K562 (cell line): Measurements from ENCODE around the gene FAM110D. TPM values are rescaled to one million over a fixed set of nuclear protein-coding genes. Genes with fewer than 3 reads are reported as not detected.
A peak's percentile ranks its signal among the peaks of the same experiment; 100 is the strongest.

Experiments used
- ATAC-seq: fragments of 200-7000 bp; cut with Tn5 transposase; 3 replicates; pipeline ENCODE4 v1.9.1; 2020; ENCODE audit warnings: moderate library complexity
- BruUV-seq: library from RNA; stranded (reverse); fragments of 400-500 nt; replicated peaks from 2 replicates; lab custom pipeline; 2021; lab: Mats Ljungman, UMichigan
- CTCF ChIA-PET: fragments of 300-600 bp; formaldehyde crosslinking; extraction: SDS; loops from one replicate; lab custom pipeline; 2021; ENCODE audit warnings: low intra/inter-chr PET ratio; lab: Yijun Ruan, JAX
- POLR2A ChIA-PET: fragments of 300-600, 350-650 bp; sonication (Branson Sonifier 250); formaldehyde crosslinking; extraction: SDS; loops from one replicate; lab custom pipeline; 2021; ENCODE audit warnings: antibody characterized with exemption, inconsistent platforms; lab: Yijun Ruan, JAX
- DNase-seq, 4 experiments: peaks; one replicate each; pipeline versions ENCODE4 v3.0.0 to v3.0.0-alpha.2; 2011 to 2018; ENCODE audit warnings: low spot score in 3 of 4, mixed read lengths in 3 of 4; ENCODE audit errors: extremely low read depth in 1 of 4
- FAIRE-seq: peaks from 2 replicates; lab custom pipeline; 2011; peaks lifted over from hg19 to GRCh38; lab: Jason Lieb, UNC
- H2AFZ ChIP-seq: 2 replicates; pipeline ENCODE4 v1.6.0; 2011; ENCODE audit warnings: low read depth, low read length, control low read depth, inconsistent platforms
- H3K27ac ChIP-seq: fragments of 200-600 bp; 3 replicates; pipeline ENCODE4 v1.8.0; 2011; ENCODE audit warnings: low read depth, mild to moderate bottlenecking, control low read depth, inconsistent platforms, low read length, moderate library complexity, mixed read lengths; ENCODE audit errors: extremely low read depth
- H3K27me3 ChIP-seq, 2 experiments: fragments of 300-600 bp in 1 of 2; 2 replicates in 1 of 2; 3 replicates in 1 of 2; pipeline versions ENCODE4 v1.6.0 to v1.8.0; 2011; ENCODE audit warnings: inconsistent platforms in 2 of 2, low read length in 2 of 2, mild to moderate bottlenecking in 1 of 2, mixed read lengths in 1 of 2, moderate library complexity in 1 of 2; ENCODE audit not compliant: control insufficient read depth in 2 of 2, insufficient read depth in 2 of 2
- H3K36me3 ChIP-seq: fragments of 300-600 bp; 3 replicates; pipeline ENCODE4 v1.8.0; 2011; ENCODE audit warnings: mild to moderate bottlenecking, low read length, inconsistent platforms; ENCODE audit not compliant: control insufficient read depth, insufficient read depth
- H3K4me1 ChIP-seq, 2 experiments: fragments of 200-600 bp in 1 of 2; replicated peaks in 1 of 2; 2 replicates in 1 of 2; 3 replicates in 1 of 2; pipeline versions ENCODE4 v1.5.1 to v1.8.0; 2011; ENCODE audit warnings: inconsistent platforms in 2 of 2, low read length in 2 of 2, mild to moderate bottlenecking in 1 of 2, mixed read lengths in 1 of 2, moderate library complexity in 1 of 2; ENCODE audit not compliant: control insufficient read depth in 2 of 2, insufficient read depth in 2 of 2
- H3K4me2 ChIP-seq: 2 replicates; pipeline ENCODE4 v1.6.1; 2011; ENCODE audit warnings: low read length, control low read depth, inconsistent platforms, mixed read lengths; ENCODE audit not compliant: insufficient read depth
- H3K4me3 ChIP-seq: fragments of 200-600 bp; sonication (generic), shearing (Covaris generic); 2 replicates; pipeline ENCODE4 v1.5.1; 2016; ENCODE audit warnings: control low read depth, inconsistent platforms
- H3K79me2 ChIP-seq: fragments of 200-600 bp; 3 replicates; pipeline ENCODE4 v1.8.0; 2011; ENCODE audit warnings: low read length, inconsistent platforms; ENCODE audit not compliant: control insufficient read depth, insufficient read depth
- H3K9ac ChIP-seq, 2 experiments: 2 replicates each; pipeline versions ENCODE4 v1.6.0 to v1.6.1; 2011; ENCODE audit warnings: low read depth in 2 of 2, low read length in 2 of 2, control low read depth in 1 of 2, inconsistent platforms in 1 of 2, mild to moderate bottlenecking in 1 of 2, mixed read lengths in 1 of 2; ENCODE audit not compliant: insufficient read depth in 1 of 2
- H3K9me1 ChIP-seq: one replicate; pipeline ENCODE4 v1.6.0; 2011; ENCODE audit warnings: inconsistent platforms, mild to moderate bottlenecking, low read length, moderate library complexity; ENCODE audit not compliant: control insufficient read depth, insufficient read depth
- H3K9me3 ChIP-seq: replicated peaks from 2 replicates; pipeline ENCODE4 v1.5.1; 2011; ENCODE audit warnings: low read depth, low read length, inconsistent platforms; ENCODE audit not compliant: control insufficient read depth, insufficient read depth
- H4K20me1 ChIP-seq: replicated peaks from 2 replicates; pipeline ENCODE4 v1.6.1; 2011; ENCODE audit warnings: low read length, inconsistent platforms, mixed read lengths; ENCODE audit not compliant: control insufficient read depth, insufficient read depth
- CBX5 ChIP-seq: IDR thresholded peaks from 2 replicates; pipeline ENCODE4 v1.6.1; 2014; ENCODE audit warnings: low read depth, borderline replicate concordance
- JUN ChIP-seq, 2 experiments: sonication (generic) in 1 of 2; formaldehyde crosslinking in 1 of 2; IDR thresholded peaks; 2 replicates each; pipeline versions ENCODE4 v1.6.1 to v1.8.0; 2012 to 2022; ENCODE audit warnings: borderline replicate concordance in 2 of 2, mild to moderate bottlenecking in 2 of 2, improper control_type of control experiment in 1 of 2, low read depth in 1 of 2, low read length in 1 of 2, missing genetic modification reagents in 1 of 2
- NFRKB ChIP-seq: fragments of 450-650 bp; IDR thresholded peaks from 2 replicates; pipeline ENCODE4 v1.6.1; 2016; ENCODE audit warnings: low read depth
- SMAD4 ChIP-seq: fragments of 250-450 bp; sonication (Bioruptor Pico); conservative IDR thresholded peaks from 2 replicates; pipeline ENCODE4 v1.8.0; 2021; ENCODE audit warnings: inconsistent platforms, mild to moderate bottlenecking, moderate library complexity
- STAT5A ChIP-seq: IDR thresholded peaks from 2 replicates; pipeline ENCODE4 v1.6.1; 2012; ENCODE audit warnings: low read length, inconsistent platforms, borderline replicate concordance
- ZBTB7A ChIP-seq: IDR thresholded peaks from 2 replicates; pipeline ENCODE4 v1.6.1; 2011; ENCODE audit warnings: low read depth, mild to moderate bottlenecking, low read length, moderate library complexity, borderline replicate concordance; ENCODE audit not compliant: control insufficient read depth
- WGBS: fragments of 100-300 bp; shearing (Covaris generic); methylation state at CpG from one replicate; pipeline ENCODE4 v1.1.6; 2016; ENCODE audit warnings: low coverage, mixed read lengths; ENCODE audit not compliant: insufficient coverage; ENCODE audit errors: missing lambda C conversion rate; 5-methylcytosine and 5-hydroxymethylcytosine counted together
- in situ Hi-C: fragments of 300-500 bp; cut with MboI; formaldehyde crosslinking; loops from 4 replicates; pipeline ENCODE4 v1.15.0; 2018; ENCODE audit warnings: inconsistent platforms, mixed read lengths
- intact Hi-C: fragments of 100-400 bp; cut with micrococcal nuclease; formaldehyde crosslinking; loops from 2 replicates; pipeline ENCODE4 v1.14.2; 2022
- polyA plus RNA-seq, 8 experiments: library from polyadenylated mRNA; depleted of rRNA in 4 of 8; stranded (reverse) in 5 of 8; unstranded in 3 of 8; fragments of >200 nt; fragmentation: Nextera tagmentation in 2 of 8; fragmentation: Illumina TruSeq in 1 of 8; extraction: Ambion mirVana in 2 of 8; extraction: Trizol in 1 of 8; gene quantifications; 2 replicates each; pipeline versions ENCODE4 v1.2.1 to v1.2.3, GENCODE V29; 2011 to 2014; ENCODE audit warnings: inconsistent platforms in 1 of 8, missing spikeins in 1 of 8
- total RNA-seq, 7 experiments: library from RNA; depleted of rRNA in 6 of 7; stranded (reverse); fragments of >200 nt in 6 of 7; fragmentation: Illumina TruSeq in 2 of 7; extraction: Trizol in 2 of 7; gene quantifications; 2 replicates each; pipeline versions ENCODE4 v1.2.1 to v1.2.3, GENCODE V29; 2011 to 2021; ENCODE audit warnings: low replicate concordance in 1 of 7
- TF ChIP-seq, protein P1 (sequence below): sonication (generic); formaldehyde crosslinking; IDR thresholded peaks from 2 replicates; pipeline ENCODE4 v1.8.0; 2022; ENCODE audit warnings: missing genetic modification reagents, mild to moderate bottlenecking, moderate library complexity, borderline replicate concordance
- TF ChIP-seq, protein P2 (sequence below): sonication (generic); formaldehyde crosslinking; IDR thresholded peaks from 2 replicates; pipeline ENCODE4 v1.8.0; 2022; ENCODE audit warnings: mild to moderate bottlenecking, missing genetic modification reagents
- TF ChIP-seq, protein P3 (sequence below), 2 experiments: fragments of 450-650 bp in 1 of 2; sonication (generic) in 1 of 2; formaldehyde crosslinking in 1 of 2; IDR thresholded peaks in 1 of 2; conservative IDR thresholded peaks in 1 of 2; 2 replicates each; pipeline versions ENCODE4 v1.6.1 to v1.8.1; 2016 to 2023; ENCODE audit warnings: mild to moderate bottlenecking in 2 of 2, moderate library complexity in 2 of 2, inconsistent platforms in 1 of 2, missing genetic modification reagents in 1 of 2

Gene FAM110D
- total and polyA plus RNA-seq, 9 of the 15 experiments (the other 6 are each of a cell fraction or from before 2014, with no cell fraction given): 0.04 to 1.1 (median 0.33) TPM

DNA sequence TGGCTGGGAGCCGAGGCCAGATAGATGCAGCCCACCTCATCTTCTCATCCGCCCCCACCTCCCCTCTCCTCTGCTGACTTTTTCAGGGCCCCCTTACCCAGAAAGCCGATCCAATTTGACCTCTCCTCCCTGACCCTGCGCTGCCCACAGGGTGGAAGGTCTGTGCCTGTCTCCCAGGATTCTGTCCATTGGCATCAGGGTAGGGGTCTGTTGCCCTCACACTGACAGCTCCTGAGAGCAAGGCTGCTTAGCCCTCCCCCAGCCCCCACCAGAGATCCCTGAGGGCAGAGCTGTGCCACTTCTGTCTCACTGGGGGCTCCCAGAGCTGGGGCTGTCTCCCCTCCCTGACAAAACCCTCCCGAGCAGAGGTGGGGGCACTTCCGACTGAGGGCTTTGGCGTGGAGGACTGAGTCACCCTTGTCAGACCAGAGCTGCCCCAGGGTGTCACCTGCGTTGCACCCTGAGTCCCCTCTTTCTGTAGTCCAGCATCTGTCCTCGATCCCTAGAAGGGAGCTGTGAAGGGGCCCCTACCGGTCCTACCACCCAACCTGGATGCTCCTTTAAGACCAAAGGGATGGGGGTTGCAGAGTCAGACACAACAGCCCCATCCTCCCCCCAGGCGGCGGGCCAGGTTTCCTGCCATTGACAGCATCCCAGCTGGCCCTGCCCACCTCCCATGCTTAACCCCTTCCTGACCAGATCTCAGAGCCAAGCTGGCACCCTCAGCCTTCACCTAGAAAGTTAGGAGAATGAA is 2.4 kb upstream of the FAM110D start:
- no peak overlapping the region for H3K4me3 ChIP-seq
- CTCF ChIA-PET: no interaction called here
- FAIRE-seq (peak; percentile 32), ATAC-seq (peak; percentile 7; the same call in 2 of the 3 replicates), DNase-seq (peak in 2 of 4 experiments; percentile 36 to 46)
- no peaks in the 10 kb centered on the region; the same call in 2 of the 3 replicates for H3K79me2 ChIP-seq
- H2AFZ ChIP-seq: peak overlapping the region; percentile 36; the same call in 1 of the 2 replicates
- intact Hi-C loops: no loop called here
- H3K4me2 ChIP-seq: no peak overlapping the region
- TF ChIP-seq CBX5 (no peak), JUN (IDR thresholded peaks at IDR 0.05; ENCODE audit: borderline replicate concordance, low read depth, low read length) (no peak), JUN (CRISPR knock-in tag; IDR thresholded peaks at IDR 0.05; ENCODE audit: borderline replicate concordance) (0 out of 2 replicates have a peak, but pooled peaks have one; percentile 49), SMAD4 (CRISPR knock-in tag) (0 out of 2 replicates have a peak, but pooled peaks have one; percentile 15), ZBTB7A (0 out of 2 replicates have a peak, but pooled peaks have one; percentile 19), NFRKB (no peak), STAT5A (no peak)
- TF ChIP-seq, protein P1, sequence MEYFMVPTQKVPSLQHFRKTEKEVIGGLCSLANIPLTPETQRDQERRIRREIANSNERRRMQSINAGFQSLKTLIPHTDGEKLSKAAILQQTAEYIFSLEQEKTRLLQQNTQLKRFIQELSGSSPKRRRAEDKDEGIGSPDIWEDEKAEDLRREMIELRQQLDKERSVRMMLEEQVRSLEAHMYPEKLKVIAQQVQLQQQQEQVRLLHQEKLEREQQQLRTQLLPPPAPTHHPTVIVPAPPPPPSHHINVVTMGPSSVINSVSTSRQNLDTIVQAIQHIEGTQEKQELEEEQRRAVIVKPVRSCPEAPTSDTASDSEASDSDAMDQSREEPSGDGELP (CRISPR knock-in tag): peak; percentile 75
- TF ChIP-seq, protein P2, sequence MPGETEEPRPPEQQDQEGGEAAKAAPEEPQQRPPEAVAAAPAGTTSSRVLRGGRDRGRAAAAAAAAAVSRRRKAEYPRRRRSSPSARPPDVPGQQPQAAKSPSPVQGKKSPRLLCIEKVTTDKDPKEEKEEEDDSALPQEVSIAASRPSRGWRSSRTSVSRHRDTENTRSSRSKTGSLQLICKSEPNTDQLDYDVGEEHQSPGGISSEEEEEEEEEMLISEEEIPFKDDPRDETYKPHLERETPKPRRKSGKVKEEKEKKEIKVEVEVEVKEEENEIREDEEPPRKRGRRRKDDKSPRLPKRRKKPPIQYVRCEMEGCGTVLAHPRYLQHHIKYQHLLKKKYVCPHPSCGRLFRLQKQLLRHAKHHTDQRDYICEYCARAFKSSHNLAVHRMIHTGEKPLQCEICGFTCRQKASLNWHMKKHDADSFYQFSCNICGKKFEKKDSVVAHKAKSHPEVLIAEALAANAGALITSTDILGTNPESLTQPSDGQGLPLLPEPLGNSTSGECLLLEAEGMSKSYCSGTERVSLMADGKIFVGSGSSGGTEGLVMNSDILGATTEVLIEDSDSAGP (CRISPR knock-in tag): 0 out of 2 replicates have a peak, but pooled peaks have one; percentile 23
- TF ChIP-seq, protein P3, sequence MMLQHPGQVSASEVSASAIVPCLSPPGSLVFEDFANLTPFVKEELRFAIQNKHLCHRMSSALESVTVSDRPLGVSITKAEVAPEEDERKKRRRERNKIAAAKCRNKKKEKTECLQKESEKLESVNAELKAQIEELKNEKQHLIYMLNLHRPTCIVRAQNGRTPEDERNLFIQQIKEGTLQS (IDR thresholded peaks at IDR 0.05): peak; percentile 45; the same call in 1 of the 2 replicates
- TF ChIP-seq, protein P3 (CRISPR knock-in tag; conservative IDR thresholded peaks at IDR 0.05): no peak
- H3K4me1 ChIP-seq: peaks cover 18 to 45% of the 10 kb centered on the region in 2 experiments
- no peaks in the 10 kb centered on the region for H3K9me3 ChIP-seq
- H3K36me3 ChIP-seq: no peaks in the 10 kb centered on the region
- H3K9ac ChIP-seq: peak overlapping the region in 1 of 2 experiments; percentile 76; a peak in 2 of 4 replicates
- H3K9me1 ChIP-seq: no peaks in the 10 kb centered on the region
- in situ Hi-C loops: no loop called here
- H3K27ac ChIP-seq: no peak overlapping the region
- 27% methylated on average over 11 of the region's 12 CpGs for WGBS
- no TSS peak for BruUV-seq
- no peaks in the 10 kb centered on the region for H4K20me1 ChIP-seq
- no peaks in the 10 kb centered on the region for H3K27me3 ChIP-seq
- POLR2A ChIA-PET: interaction anchor here (0.6 to 2.7 kb wide), 13 partner anchors 9 to 47 kb away, joined by 3 to 13 read pairs (median 6); partner anchors contain the start of gene ZNF593OS
